Measurements from ENCODE around the gene UNC5B. TPM values are rescaled to one million over a fixed set of nuclear protein-coding genes. Genes with fewer than 3 reads are reported as not detected.

UNC5B gene
- 9.8 and 14.0 TPM in 2 replicates for total RNA-seq

DNA sequence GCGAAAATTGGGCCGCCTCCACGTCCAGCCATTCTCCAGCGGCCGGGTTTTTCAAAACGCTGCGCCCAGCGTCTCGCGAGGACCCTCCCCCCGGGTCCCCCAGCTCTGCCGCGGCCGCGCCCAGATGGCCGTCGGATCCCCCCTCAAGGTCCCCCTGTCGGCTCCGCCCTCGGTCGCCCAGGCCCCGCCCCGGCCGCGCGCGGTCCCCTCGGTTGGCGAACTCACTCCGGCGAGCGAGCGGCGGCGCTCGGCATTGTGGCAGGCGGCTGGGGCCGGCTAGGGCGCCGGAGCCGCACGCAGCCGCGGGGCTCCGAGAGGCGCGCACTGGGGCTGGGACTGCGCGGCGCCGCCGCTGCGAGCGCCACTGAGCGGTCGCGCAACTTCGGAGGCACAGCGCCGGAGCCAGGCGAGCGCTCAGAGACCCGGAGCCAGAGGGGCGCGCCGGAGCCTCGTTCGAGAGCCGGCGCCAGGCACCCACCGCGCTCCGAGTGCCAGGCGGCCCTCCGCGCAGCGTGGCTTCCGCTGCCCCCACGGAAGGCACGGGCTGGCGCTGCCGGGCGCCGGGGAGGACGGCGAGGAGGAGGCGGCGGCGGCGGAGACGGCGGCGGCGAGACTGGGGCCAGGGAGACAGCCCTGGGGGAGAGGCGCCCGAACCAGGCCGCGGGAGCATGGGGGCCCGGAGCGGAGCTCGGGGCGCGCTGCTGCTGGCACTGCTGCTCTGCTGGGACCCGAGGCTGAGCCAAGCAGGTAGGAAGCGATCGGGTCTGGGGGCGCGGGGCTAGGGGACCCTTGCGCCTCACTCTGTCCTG lies at the start of gene UNC5B:
Gene UNC5B (plus strand): TSS at position 253 of the 809 bp plus-strand sequence. CDS start 416 bp downstream, at position 669.

DNA sequence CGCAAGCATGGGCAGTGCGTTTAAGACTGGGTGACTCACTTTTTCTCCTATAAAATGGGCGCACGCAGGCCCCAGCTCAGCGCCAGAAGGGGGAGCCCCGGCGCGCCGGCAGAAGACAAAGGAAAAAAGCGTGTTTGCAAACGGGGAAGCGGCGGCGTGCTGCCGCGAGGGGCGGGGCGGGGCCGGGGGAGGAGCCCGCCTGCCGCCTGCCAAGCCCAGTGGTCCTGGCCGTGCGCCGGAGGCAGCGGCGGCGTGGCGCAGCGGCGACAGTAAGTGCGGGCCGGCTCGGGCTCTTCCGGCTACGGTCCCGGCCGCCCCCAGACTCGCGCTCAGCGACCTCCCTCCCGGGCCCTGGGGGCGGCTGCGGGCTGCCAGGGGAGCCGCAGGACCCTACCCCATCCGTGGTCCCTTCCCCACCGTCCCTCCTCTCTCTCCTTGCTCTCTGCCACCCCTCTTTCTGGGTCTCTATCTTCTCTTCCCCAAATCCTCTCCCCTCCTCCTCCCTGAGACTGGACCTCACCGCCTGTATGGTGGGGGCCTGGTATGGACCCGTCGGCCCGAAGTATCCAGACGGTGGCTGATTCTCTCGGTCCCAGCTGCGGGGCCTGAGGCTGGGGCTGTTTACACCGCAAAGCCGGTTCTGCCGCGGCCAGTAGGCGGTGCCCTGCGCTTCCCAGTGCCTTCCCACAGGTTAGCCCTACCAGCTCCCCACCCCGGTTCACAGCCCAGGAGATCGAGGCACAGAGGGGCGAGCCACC lies 106.9 kb downstream of the UNC5B start, which contains the start of gene SLC29A3:
Gene SLC29A3 (plus strand): TSS at position 218 of the 758 bp plus-strand sequence. CDS start 51 bp downstream, at position 269.

Other genes with a start within 250 kb of the UNC5B start
- gene SLC29A3, start 106.7 kb downstream of the UNC5B start, total RNA-seq: 3.3 and 3.4 TPM in 2 replicates
- gene CDH23, start 184.3 kb downstream of the UNC5B start, total RNA-seq: under 0.01 TPM in 1 of 2 replicates, not detected in the other

All from vein endothelial cell (primary cell).